Astrocyte (in vitro differentiated cells and primary cell): Measurements from ENCODE around the gene CTDP1. TPM values are rescaled to one million over a fixed set of nuclear protein-coding genes. Genes with fewer than 3 reads are reported as not detected.

ENCODE experiments used
- DNase-seq: peaks from one replicate; pipeline ENCODE4 v3.0.0-alpha.2; 2010; ENCODE audit warnings: low read depth
- FAIRE-seq: peaks from 2 replicates; lab custom pipeline; 2011; peaks lifted over from hg19 to GRCh38; lab: Jason Lieb, UNC
- H2AFZ ChIP-seq: 2 replicates; pipeline ENCODE4 v1.6.0; 2012; ENCODE audit warnings: low read depth, low read length, inconsistent platforms
- H3K27ac ChIP-seq: 2 replicates; pipeline ENCODE4 v1.5.1; 2011; ENCODE audit warnings: low read depth, low read length, inconsistent platforms
- H3K27me3 ChIP-seq: 2 replicates; pipeline ENCODE4 v1.6.0; 2011; ENCODE audit warnings: low read length, inconsistent platforms; ENCODE audit not compliant: insufficient read depth
- H3K36me3 ChIP-seq: 2 replicates; pipeline ENCODE4 v1.5.1; 2011; ENCODE audit warnings: low read length, inconsistent platforms; ENCODE audit not compliant: insufficient read depth
- H3K4me1 ChIP-seq: 2 replicates; pipeline ENCODE4 v1.5.1; 2011; ENCODE audit warnings: low read length, inconsistent platforms; ENCODE audit not compliant: insufficient read depth
- H3K4me2 ChIP-seq: 2 replicates; pipeline ENCODE4 v1.6.0; 2012; ENCODE audit warnings: low read length, inconsistent platforms
- H3K4me3 ChIP-seq: 2 replicates; pipeline ENCODE4 v1.5.1; 2011; ENCODE audit warnings: low read depth, mild to moderate bottlenecking, low read length, inconsistent platforms; ENCODE audit not compliant: insufficient read depth
- H3K79me2 ChIP-seq: 2 replicates; pipeline ENCODE4 v1.6.0; 2012; ENCODE audit warnings: mild to moderate bottlenecking, low read length, inconsistent platforms; ENCODE audit not compliant: insufficient read depth
- H3K9ac ChIP-seq: 2 replicates; pipeline ENCODE4 v1.6.0; 2012; ENCODE audit warnings: mild to moderate bottlenecking, low read length, inconsistent platforms
- H3K9me3 ChIP-seq: 2 replicates; pipeline ENCODE4 v1.5.1; 2012; ENCODE audit warnings: low read depth, mild to moderate bottlenecking, low read length, inconsistent platforms; ENCODE audit not compliant: insufficient read depth
- H4K20me1 ChIP-seq: 2 replicates; pipeline ENCODE4 v1.6.0; 2012; ENCODE audit warnings: low read length, inconsistent platforms; ENCODE audit not compliant: insufficient read depth
- H3K27ac Mint-ChIP-seq: one replicate; pipeline ENCODE4 v1.8.0; 2021; ENCODE audit warnings: mild to moderate bottlenecking, mixed read lengths; ENCODE audit not compliant: unreplicated experiment
- H3K27me3 Mint-ChIP-seq: one replicate; pipeline ENCODE4 v1.8.0; 2021; ENCODE audit warnings: low read depth, mixed read lengths; ENCODE audit not compliant: unreplicated experiment
- H3K36me3 Mint-ChIP-seq: one replicate; pipeline ENCODE4 v1.8.0; 2021; ENCODE audit warnings: low read depth, mixed read lengths; ENCODE audit not compliant: unreplicated experiment
- H3K4me1 Mint-ChIP-seq: one replicate; pipeline ENCODE4 v1.8.0; 2021; ENCODE audit warnings: low read depth, mixed read lengths; ENCODE audit not compliant: unreplicated experiment
- H3K4me3 Mint-ChIP-seq: one replicate; pipeline ENCODE4 v1.8.0; 2021; ENCODE audit warnings: mild to moderate bottlenecking, moderate library complexity, mixed read lengths; ENCODE audit not compliant: unreplicated experiment
- H3K9me3 Mint-ChIP-seq: one replicate; pipeline ENCODE4 v1.8.0; 2021; ENCODE audit warnings: mild to moderate bottlenecking, mixed read lengths; ENCODE audit not compliant: unreplicated experiment
- CTCF ChIP-seq: IDR thresholded peaks from 2 replicates; pipeline ENCODE4 v1.5.1; 2011; ENCODE audit warnings: low read depth, mild to moderate bottlenecking, inconsistent platforms, low read length, moderate library complexity; ENCODE audit not compliant: insufficient read depth
- EZH2 ChIP-seq: IDR thresholded peaks from 2 replicates; pipeline ENCODE4 v1.6.1; 2012; ENCODE audit warnings: mild to moderate bottlenecking, low read length, inconsistent platforms; ENCODE audit not compliant: insufficient read depth
- total RNA-seq: library from RNA; stranded (reverse); gene quantifications from 2 replicates; pipeline ENCODE4 v1.2.1, GENCODE V29; 2021

The CTDP1 gene
- total RNA-seq, 1 donor from 2014 or later, result 31.7 TPM

GRCh38 chr18:79796016-79796415 is 116.4 kb downstream of the CTDP1 start:
- DNase-seq (no peak), FAIRE-seq (no peak)
- no peak overlapping the region for H3K9ac ChIP-seq
- peaks cover 7% of the 10 kb centered on the region for H3K4me1 ChIP-seq
- H3K9me3 ChIP-seq, result no peaks in the 10 kb centered on the region
- Mint-ChIP-seq H3K36me3 (no peaks in the 10 kb centered on the region), H3K4me3 (no peak overlapping the region), H3K27ac (no peak overlapping the region), H3K27me3 (peaks cover 44% of the 10 kb centered on the region), H3K4me1 (peaks cover 20% of the 10 kb centered on the region), H3K9me3 (no peaks in the 10 kb centered on the region)
- no peak for TF ChIP-seq CTCF
- no peak for TF ChIP-seq EZH2
- H3K27me3 ChIP-seq, result peaks cover 24% of the 10 kb centered on the region
- H4K20me1 ChIP-seq, result peaks cover 9% of the 10 kb centered on the region
- no peak overlapping the region for H3K27ac ChIP-seq
- H3K79me2 ChIP-seq, result no peaks in the 10 kb centered on the region
- H3K4me3 ChIP-seq, result no peak overlapping the region
- peak overlapping the region; percentile 12 for H3K4me2 ChIP-seq
- no peak overlapping the region for H2AFZ ChIP-seq
- no peaks in the 10 kb centered on the region for H3K36me3 ChIP-seq

DNA sequence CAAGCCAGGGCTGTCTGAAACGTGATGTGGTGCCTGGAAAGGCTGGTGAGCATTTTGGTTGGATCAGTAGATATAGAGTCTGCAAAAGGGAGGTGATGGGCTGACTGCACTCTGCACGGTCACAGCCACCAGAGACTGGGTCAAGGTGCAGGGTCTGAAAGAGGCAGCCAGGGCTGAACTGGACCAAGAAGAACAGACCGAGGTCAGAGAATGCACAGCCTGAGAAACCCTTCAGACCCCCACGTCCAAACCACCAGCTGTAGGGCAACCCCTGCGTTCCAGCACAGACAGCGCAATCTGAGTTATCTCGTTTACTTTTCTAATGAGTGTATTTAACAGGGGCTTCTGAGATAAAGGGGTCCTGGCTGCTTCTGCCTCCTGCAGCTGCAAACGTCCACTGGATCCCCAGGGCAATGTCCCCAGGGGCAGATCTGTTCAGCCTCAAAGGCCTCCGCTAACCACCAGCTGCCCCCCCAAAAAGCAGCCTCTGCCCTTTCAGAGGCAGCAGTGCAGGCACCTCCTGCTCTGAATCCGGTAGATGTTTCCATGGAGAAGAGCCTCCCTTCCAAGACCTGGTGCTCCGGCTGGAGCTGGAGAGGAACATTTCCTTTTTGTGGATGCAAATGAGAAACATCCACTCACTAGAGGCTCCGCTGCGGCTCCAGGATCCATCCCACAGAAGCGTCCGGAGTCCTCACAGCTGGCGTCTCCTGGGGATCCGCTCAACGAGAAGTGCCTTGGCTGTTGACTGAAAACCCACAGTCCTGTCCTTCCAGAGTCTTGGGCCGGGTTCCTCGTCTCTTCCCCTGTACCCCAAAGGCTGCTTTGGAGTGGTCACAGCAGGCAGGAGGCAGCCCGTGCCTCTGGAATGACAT is 117.2 kb downstream of the CTDP1 start:
- DNase-seq (no peak), FAIRE-seq (no peak)
- Mint-ChIP-seq H3K9me3 (no peaks in the 10 kb centered on the region), H3K36me3 (no peaks in the 10 kb centered on the region), H3K27ac (peak overlapping the region; percentile 7), H3K4me3 (peak overlapping the region; percentile 78), H3K27me3 (peaks cover 51% of the 10 kb centered on the region), H3K4me1 (peaks cover 13% of the 10 kb centered on the region)
- Histone ChIP-seq H3K36me3 (no peaks in the 10 kb centered on the region), H4K20me1 (peaks cover 9% of the 10 kb centered on the region), H2AFZ (no peak overlapping the region), H3K27me3 (peaks cover 26% of the 10 kb centered on the region), H3K27ac (no peak overlapping the region), H3K9ac (no peak overlapping the region), H3K4me2 (no peak overlapping the region), H3K4me3 (no peak overlapping the region), H3K79me2 (no peaks in the 10 kb centered on the region), H3K9me3 (no peaks in the 10 kb centered on the region), H3K4me1 (peaks cover 3% of the 10 kb centered on the region)
- TF ChIP-seq EZH2 (no peak), CTCF (no peak)
